GM12892 (cell line): Measurements from ENCODE around the gene XPNPEP2.

Experiments
- DNase-seq: peaks from one replicate; pipeline ENCODE4 v3.0.0; 2011; ENCODE audit not compliant: insufficient read length
- FAIRE-seq: peaks from 2 replicates; lab custom pipeline; 2011; peaks lifted over from hg19 to GRCh38; lab: Jason Lieb, UNC
- POLR2A ChIP-seq: IDR thresholded peaks from 2 replicates; pipeline ENCODE4 v1.6.1; 2011; ENCODE audit warnings: low read depth, low read length, control low read depth
- POLR2AphosphoS5 ChIP-seq: IDR thresholded peaks from 2 replicates; pipeline ENCODE4 v1.6.1; 2011; ENCODE audit warnings: low read depth, low read length, control low read depth
- TAF1 ChIP-seq: IDR thresholded peaks from 2 replicates; pipeline ENCODE4 v1.6.1; 2011; ENCODE audit warnings: low read depth, mild to moderate bottlenecking, control low read depth, low read length, borderline replicate concordance

XPNPEP2 gene

GRCh38 chrX:129743821-129744220 lies 5.0 kb downstream of the XPNPEP2 start:
- no peak for DNase-seq
- TF ChIP-seq POLR2A (no peak), TAF1 (no peak), POLR2AphosphoS5 (no peak)
- FAIRE-seq, result peak; percentile 63

DNA sequence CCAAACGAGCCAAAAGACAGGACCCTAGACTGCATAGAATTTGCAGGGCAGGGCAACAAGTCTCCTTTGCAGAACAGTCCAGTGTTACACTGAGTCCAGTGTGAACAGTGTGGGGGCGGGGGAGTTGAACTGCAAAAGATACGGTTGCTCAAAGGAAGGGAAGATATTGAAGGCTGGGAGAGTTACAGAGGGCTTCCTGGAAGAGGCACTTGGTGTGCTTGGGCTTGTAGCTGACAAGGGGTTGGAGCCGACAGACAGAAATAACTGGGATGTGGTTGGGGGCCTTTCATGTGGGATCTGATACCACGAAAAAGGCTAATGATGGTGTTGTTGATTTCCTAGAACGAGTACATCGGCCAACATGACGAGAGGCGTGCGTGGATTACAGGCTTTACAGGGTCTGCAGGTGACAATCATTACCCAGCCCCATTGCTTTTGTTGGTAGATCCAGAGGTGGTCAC lies 6.1 kb downstream of the XPNPEP2 start:
- DNase-seq (no peak), FAIRE-seq (no peak)
- no peak for TF ChIP-seq POLR2AphosphoS5
- no peak for TF ChIP-seq POLR2A
- TF ChIP-seq TAF1, result no peak

DNA sequence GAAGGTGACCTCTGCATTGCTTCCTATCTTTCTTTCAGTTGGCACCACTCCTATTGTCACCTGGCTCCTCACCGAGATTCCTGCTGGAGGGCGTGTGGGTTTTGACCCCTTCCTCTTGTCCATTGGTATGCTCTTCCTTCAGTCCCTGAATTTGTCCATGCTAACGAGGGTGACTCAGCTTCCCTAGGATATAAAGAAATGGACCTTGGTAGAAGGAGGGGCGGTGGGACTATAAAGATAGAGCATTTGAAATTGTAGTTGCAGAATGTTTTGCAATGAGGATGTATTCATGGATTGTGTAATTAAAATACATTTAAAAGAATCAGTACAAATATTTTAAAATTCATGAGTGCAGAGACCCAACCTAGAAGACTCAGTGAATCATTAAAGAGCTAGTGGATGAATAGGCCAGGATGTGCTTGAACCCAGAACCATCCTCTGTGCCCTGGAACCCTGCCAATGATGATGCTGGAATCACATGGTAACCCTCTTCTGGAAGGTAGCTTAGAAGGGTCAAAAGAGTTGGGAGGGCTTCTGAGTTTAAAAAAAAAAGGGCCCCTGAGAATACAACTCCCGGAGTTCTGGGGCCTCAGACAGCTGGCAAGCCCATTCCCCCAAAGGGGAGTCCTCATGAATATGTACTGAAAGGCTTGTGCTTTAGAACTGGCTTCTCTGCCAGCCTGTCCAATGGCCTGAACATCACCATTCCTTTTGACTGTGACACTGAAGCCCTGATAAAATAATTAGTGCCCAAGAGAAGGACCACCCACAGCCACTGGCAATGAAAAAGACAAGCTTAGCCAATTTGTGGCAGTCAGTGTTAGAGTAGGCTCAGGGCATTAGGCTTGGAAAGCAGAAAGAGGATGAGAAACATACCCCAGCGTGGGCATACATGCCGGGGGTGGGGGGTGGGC lies 8.0 kb downstream of the XPNPEP2 start:
- no peak for FAIRE-seq
- TF ChIP-seq POLR2A (no peak), POLR2AphosphoS5 (no peak)
- no peak for DNase-seq

GRCh38 chrX:129747533-129747932 lies 8.8 kb downstream of the XPNPEP2 start:
- TF ChIP-seq TAF1 (no peak), POLR2AphosphoS5 (no peak), POLR2A (no peak)
- FAIRE-seq, result no peak
- no peak for DNase-seq

DNA sequence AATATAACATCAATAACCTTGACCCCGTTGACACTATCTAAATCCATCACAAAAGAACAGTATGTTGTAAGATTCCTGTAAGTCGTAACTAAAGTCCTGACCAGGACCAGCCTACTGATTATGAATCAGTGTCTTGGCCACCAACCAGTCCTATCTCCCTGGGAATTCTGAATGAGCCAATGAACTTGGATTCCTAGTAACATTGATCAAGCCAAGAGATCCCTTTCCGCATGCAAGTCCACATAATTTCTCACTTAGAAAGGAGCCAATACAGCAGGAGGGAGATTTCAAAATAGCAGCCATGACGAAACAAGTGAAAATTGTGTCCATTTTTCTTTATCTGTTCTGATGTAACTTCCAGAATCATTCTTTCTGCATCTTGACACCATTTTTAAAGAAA lies 9.5 kb downstream of the XPNPEP2 start:
- FAIRE-seq (no peak), DNase-seq (no peak)
- TF ChIP-seq TAF1, result no peak
- no peak for TF ChIP-seq POLR2A
- no peak for TF ChIP-seq POLR2AphosphoS5

GRCh38 chrX:129749069-129749468 lies 10.3 kb downstream of the XPNPEP2 start:
- DNase-seq (no peak), FAIRE-seq (no peak)
- TF ChIP-seq TAF1 (no peak), POLR2A (no peak), POLR2AphosphoS5 (no peak)

DNA sequence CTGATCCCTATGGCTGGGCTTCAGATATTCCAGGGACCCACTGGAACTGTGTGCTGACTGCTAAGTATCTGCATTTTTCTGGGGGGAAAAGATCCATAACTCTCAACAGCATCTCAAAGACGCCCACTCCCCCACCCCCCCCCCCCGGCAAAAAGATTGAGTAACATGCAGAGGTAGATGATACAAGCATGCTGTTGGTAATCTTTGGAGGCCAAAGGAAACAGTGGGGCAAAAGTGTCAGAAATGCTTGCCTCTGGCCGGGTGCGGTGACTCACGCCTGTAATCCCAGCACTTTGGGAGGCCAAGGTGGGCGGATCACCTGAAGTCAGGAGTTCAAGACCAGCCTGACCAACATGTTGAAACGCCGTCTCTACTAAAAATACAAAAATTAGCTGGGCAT lies 12.2 kb downstream of the XPNPEP2 start:
- TF ChIP-seq TAF1, result no peak
- no peak for TF ChIP-seq POLR2A
- TF ChIP-seq POLR2AphosphoS5, result no peak
- DNase-seq, result no peak
- FAIRE-seq, result no peak

DNA sequence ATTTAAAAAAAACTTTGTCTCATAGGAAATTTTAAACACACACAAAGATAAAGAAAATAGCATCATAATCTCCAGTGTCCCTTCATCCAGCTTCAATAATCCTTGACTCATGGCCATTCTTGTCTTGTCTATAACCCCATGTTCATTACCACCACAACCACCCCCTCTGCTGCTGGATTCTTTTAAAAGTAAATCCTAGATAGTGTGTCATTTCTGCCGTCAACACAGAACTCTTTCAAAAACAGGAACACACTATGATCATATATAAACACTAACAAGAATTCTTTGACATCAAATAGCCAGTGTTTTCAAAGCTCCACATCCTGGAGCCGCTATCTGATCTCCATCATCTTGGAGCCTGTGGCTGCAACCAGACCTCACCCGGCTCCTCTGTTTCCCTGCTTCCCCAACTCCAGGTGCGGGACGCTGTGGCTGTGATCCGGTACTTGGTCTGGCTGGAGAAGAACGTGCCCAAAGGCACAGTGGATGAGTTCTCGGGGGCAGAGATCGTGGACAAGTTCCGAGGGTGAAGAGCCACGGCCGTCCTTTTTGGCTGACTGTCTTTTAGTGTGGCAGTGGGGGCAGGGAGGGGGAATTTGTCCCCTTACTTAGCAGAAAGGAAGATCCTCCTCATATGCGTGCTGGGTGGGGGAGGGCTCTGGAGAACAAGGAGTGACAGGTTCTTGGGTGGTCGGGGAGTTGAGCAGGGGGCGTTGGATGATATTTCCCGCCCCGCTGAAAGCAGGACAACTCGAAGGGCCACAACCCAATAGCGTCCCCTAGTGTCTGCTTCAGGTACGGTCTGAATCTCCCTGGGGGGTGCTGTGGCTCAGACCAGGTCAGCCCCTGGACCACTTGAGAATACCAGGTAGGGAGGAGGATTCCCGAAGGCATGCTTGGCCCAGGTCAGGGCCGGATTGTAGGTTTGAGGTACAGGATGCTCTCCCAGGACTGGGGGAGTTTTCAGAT lies 15.6 kb downstream of the XPNPEP2 start:
- DNase-seq (no peak), FAIRE-seq (no peak)
- no peak for TF ChIP-seq TAF1
- no peak for TF ChIP-seq POLR2AphosphoS5
- no peak for TF ChIP-seq POLR2A

- DNase-seq (no peak), FAIRE-seq (peak; percentile 48)
- TF ChIP-seq POLR2A (no peak), POLR2AphosphoS5 (no peak), TAF1 (no peak)
Measured at GRCh38 chrX:129755779-129756650, 17.2 kb downstream of the XPNPEP2 start.

DNA sequence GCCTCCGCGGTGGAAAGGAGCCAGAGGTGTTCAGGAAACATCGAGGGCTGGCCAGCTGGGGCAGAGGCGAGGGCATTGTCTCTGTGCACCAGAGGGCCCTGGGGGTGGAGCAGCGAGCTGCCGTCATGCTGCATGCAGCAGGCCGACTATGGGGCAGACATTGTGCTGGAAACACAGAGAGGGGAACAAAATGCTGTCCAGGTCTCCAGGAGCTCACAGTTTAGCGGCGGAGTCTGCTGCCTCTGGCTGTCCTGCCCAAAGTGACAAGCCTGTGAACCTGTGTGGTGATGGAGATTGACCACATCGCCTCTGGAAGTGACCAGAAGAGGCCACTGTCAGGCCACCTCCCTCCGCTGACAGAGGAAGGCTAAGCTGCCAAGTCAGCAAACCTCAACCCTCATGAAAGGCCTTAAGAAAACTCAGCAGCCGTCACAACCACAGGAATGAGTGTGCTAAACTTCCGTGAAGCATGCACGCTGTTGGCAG lies 20.8 kb downstream of the XPNPEP2 start:
- FAIRE-seq (peak; percentile 78), DNase-seq (no peak)
- TF ChIP-seq TAF1 (no peak), POLR2A (no peak), POLR2AphosphoS5 (no peak)
